NCI-H187 (cell line): ENCODE measurements around the gene MALT1.
"Not testable (repeated sequence)": the region's sequence is repeated elsewhere in the genome, so short reads cannot be mapped to it uniquely, and the experiment has no call there.

ENCODE experiments used
- DNase-seq, 2 experiments: peaks; one replicate each; lab custom pipeline; 2025; lab: John Stamatoyannopoulos, UW

MALT1 gene

GRCh38 chr18:58776084-58776483 lies 104.8 kb downstream of the MALT1 start:
- DNase-seq: no peak

GRCh38 chr18:58776541-58776940 lies 105.3 kb downstream of the MALT1 start:
- DNase-seq: not testable (repeated sequence)

GRCh38 chr18:58777471-58777870 lies 106.2 kb downstream of the MALT1 start:
- no peak for DNase-seq

GRCh38 chr18:58779529-58779928 lies 108.3 kb downstream of the MALT1 start:
- DNase-seq: no peak

- no peak for DNase-seq
These were observed 108.8 kb downstream of the MALT1 start for GRCh38 chr18:58780045-58780444.

- peak; percentile 22 to 44 for DNase-seq
These were observed 110.4 kb downstream of the MALT1 start for GRCh38 chr18:58781627-58782194.

GRCh38 chr18:58784601-58785137 lies 113.4 kb downstream of the MALT1 start:
- DNase-seq: no peak

- no peak for DNase-seq
These were observed 114.0 kb downstream of the MALT1 start for GRCh38 chr18:58785171-58785805.

- no peak for DNase-seq
These were observed 114.6 kb downstream of the MALT1 start for GRCh38 chr18:58785870-58786269.

GRCh38 chr18:58787536-58788149 lies 116.4 kb downstream of the MALT1 start:
- DNase-seq: no peak

GRCh38 chr18:58788470-58788869 lies 117.2 kb downstream of the MALT1 start:
- DNase-seq: no peak

- no peak for DNase-seq
These were observed 118.0 kb downstream of the MALT1 start for GRCh38 chr18:58788971-58789875.

- DNase-seq: no peak
These were observed 118.6 kb downstream of the MALT1 start for GRCh38 chr18:58789876-58790240.

- DNase-seq: no peak
These were observed 120.8 kb downstream of the MALT1 start for GRCh38 chr18:58792086-58792485.

GRCh38 chr18:58793361-58793760 lies 122.1 kb downstream of the MALT1 start:
- no peak for DNase-seq

- DNase-seq: no peak
These were observed 125.0 kb downstream of the MALT1 start for GRCh38 chr18:58796220-58796619.

- no peak for DNase-seq
These were observed 129.3 kb downstream of the MALT1 start for GRCh38 chr18:58800582-58800981.

GRCh38 chr18:58802959-58803358 lies 131.7 kb downstream of the MALT1 start:
- DNase-seq: no peak

GRCh38 chr18:58803978-58804377 lies 132.7 kb downstream of the MALT1 start:
- DNase-seq: no peak
